HepG2 (cell line): ENCODE data around the gene WDCP. TPM values are rescaled to one million over a fixed set of nuclear protein-coding genes. Genes with fewer than 3 reads are reported as not detected.

ENCODE experiments used
- ATAC-seq: fragments of 200-7000 bp; cut with Tn5 transposase; 3 replicates; pipeline ENCODE4 v1.9.1; 2020; ENCODE audit warnings: mild to moderate bottlenecking, moderate library complexity
- BruUV-seq: library from RNA; stranded (reverse); fragments of 400-500 nt; replicated peaks from 2 replicates; lab custom pipeline; 2021; lab: Mats Ljungman, UMichigan
- CTCF ChIA-PET: fragments of 300-600 bp; formaldehyde crosslinking; extraction: SDS; loops from one replicate; lab custom pipeline; 2021; ENCODE audit warnings: low total read pairs, inconsistent platforms, low intra/inter-chr PET ratio; lab: Yijun Ruan, JAX
- POLR2A ChIA-PET: fragments of 350-600 bp; sonication (Branson Sonifier 250); formaldehyde crosslinking; loops from one replicate; lab custom pipeline; 2020; ENCODE audit warnings: antibody characterized with exemption, inconsistent platforms; lab: Yijun Ruan, JAX
- DNase-seq: peaks from one replicate; pipeline ENCODE4 v3.0.0-alpha.2; 2015; ENCODE audit warnings: low spot score
- FAIRE-seq: peaks from 3 replicates; lab custom pipeline; 2011; peaks lifted over from hg19 to GRCh38; lab: Jason Lieb, UNC
- H2AFZ ChIP-seq: one replicate; pipeline ENCODE4 v1.6.1; 2011; ENCODE audit warnings: low read length, inconsistent platforms
- H3K27ac ChIP-seq: fragments of 300-600 bp; 3 replicates; pipeline ENCODE4 v1.8.0; 2011; ENCODE audit warnings: mixed run types, mild to moderate bottlenecking, mixed read lengths, low read length, inconsistent platforms; ENCODE audit not compliant: insufficient read depth; ENCODE audit errors: extremely low read length
- H3K27me3 ChIP-seq, 2 experiments: fragments of 200-600 bp in 1 of 2; 2 replicates in 1 of 2; 3 replicates in 1 of 2; pipeline versions ENCODE4 v1.6.0 to v1.8.0; 2011; ENCODE audit warnings: low read length in 2 of 2, mild to moderate bottlenecking in 2 of 2, moderate library complexity in 2 of 2, inconsistent platforms in 1 of 2; ENCODE audit not compliant: insufficient read depth in 2 of 2, control insufficient read depth in 1 of 2
- H3K36me3 ChIP-seq, 2 experiments: fragments of 200-600 bp in 1 of 2; replicated peaks in 1 of 2; 2 replicates in 1 of 2; 3 replicates in 1 of 2; pipeline versions ENCODE4 v1.5.1 to v1.8.0; 2011; ENCODE audit warnings: low read length in 2 of 2, inconsistent platforms in 1 of 2; ENCODE audit not compliant: insufficient read depth in 2 of 2, control insufficient read depth in 1 of 2
- H3K4me1 ChIP-seq: 2 replicates; pipeline ENCODE4 v1.5.1; 2012; ENCODE audit warnings: low read length, inconsistent platforms; ENCODE audit not compliant: insufficient read depth
- H3K4me2 ChIP-seq: 2 replicates; pipeline ENCODE4 v1.6.0; 2011; ENCODE audit warnings: low read depth, low read length, inconsistent platforms
- H3K4me3 ChIP-seq, 3 experiments: fragments of 200-600 bp in 1 of 3; sonication (generic), shearing (Covaris generic) in 1 of 3; replicated peaks in 1 of 3; 2 replicates each; pipeline ENCODE4 v1.5.1; 2011 to 2016; ENCODE audit warnings: low read length in 3 of 3, inconsistent platforms in 2 of 3, low read depth in 2 of 3, mild to moderate bottlenecking in 2 of 3, control low read depth in 1 of 3, mixed read lengths in 1 of 3; ENCODE audit not compliant: insufficient read depth in 1 of 3
- H3K79me2 ChIP-seq: one replicate; pipeline ENCODE4 v1.6.1; 2011; ENCODE audit warnings: low read length, inconsistent platforms; ENCODE audit not compliant: insufficient read depth
- H3K9ac ChIP-seq: 2 replicates; pipeline ENCODE4 v1.6.0; 2011; ENCODE audit warnings: mild to moderate bottlenecking, low read depth, low read length, inconsistent platforms; ENCODE audit not compliant: insufficient read depth
- H3K9me3 ChIP-seq: 2 replicates; pipeline ENCODE4 v1.5.1; 2012; ENCODE audit warnings: mild to moderate bottlenecking, low read length
- H4K20me1 ChIP-seq: 2 replicates; pipeline ENCODE4 v1.6.0; 2011; ENCODE audit warnings: inconsistent platforms, mild to moderate bottlenecking, low read length, moderate library complexity; ENCODE audit not compliant: insufficient read depth
- CREBL2 ChIP-seq: sonication (generic); formaldehyde crosslinking; IDR thresholded peaks from 2 replicates; pipeline ENCODE4 v1.8.1; 2023; ENCODE audit warnings: missing genetic modification reagents, mild to moderate bottlenecking, borderline replicate concordance
- GABPB1 ChIP-seq: IDR thresholded peaks from 2 replicates; pipeline ENCODE4 v1.6.1; 2016; ENCODE audit warnings: mild to moderate bottlenecking, missing genetic modification reagents, moderate library complexity, missing compliant biosample characterization
- MEIS2 ChIP-seq: sonication (generic); formaldehyde crosslinking; IDR thresholded peaks from 2 replicates; pipeline ENCODE4 v1.9.0; 2021; ENCODE audit warnings: mild to moderate bottlenecking, missing genetic modification reagents
- MYC ChIP-seq: sonication (generic); formaldehyde crosslinking; IDR thresholded peaks from 2 replicates; pipeline ENCODE4 v1.9.0; 2021; ENCODE audit warnings: missing genetic modification reagents, borderline replicate concordance
- SMC3 ChIP-seq: IDR thresholded peaks from 2 replicates; pipeline ENCODE4 v1.6.1; 2011; ENCODE audit warnings: low read length, improper control_type of control experiment
- ZNF253 ChIP-seq: sonication (generic); formaldehyde crosslinking; IDR thresholded peaks from 2 replicates; pipeline ENCODE4 v1.8.0; 2022; ENCODE audit warnings: mild to moderate bottlenecking, missing genetic modification reagents, borderline replicate concordance
- ZNF292 ChIP-seq: sonication (generic); formaldehyde crosslinking; IDR thresholded peaks from 2 replicates; pipeline ENCODE4 v1.8.1; 2022; ENCODE audit warnings: mild to moderate bottlenecking, low read depth, missing genetic modification reagents, borderline replicate concordance
- ZNF367 ChIP-seq: sonication (generic); formaldehyde crosslinking; IDR thresholded peaks from 2 replicates; pipeline ENCODE4 v1.4.0; 2020; ENCODE audit warnings: missing genetic modification reagents, borderline replicate concordance
- ZNF644 ChIP-seq: IDR thresholded peaks from 2 replicates; pipeline ENCODE4 v1.6.1; 2016; ENCODE audit warnings: low read depth
- WGBS: methylation state at CpG from one replicate; pipeline ENCODE4 v1.1.6; 2017; ENCODE audit warnings: low lambda C conversion rate; 5-methylcytosine and 5-hydroxymethylcytosine counted together
- in situ Hi-C: cut with HindIII; loops from 2 replicates; pipeline ENCODE4 v1.10.0; 2017; ENCODE audit warnings: low pct_unique_long_range_greater_than_20kb; ENCODE audit not compliant: extremely low pct_ligation_motif_present
- intact Hi-C: fragments of 100-400 bp; cut with micrococcal nuclease; formaldehyde crosslinking; loops from one replicate; pipeline ENCODE4 v1.10.0; 2022; ENCODE audit not compliant: unreplicated experiment
- polyA plus RNA-seq, 8 experiments: library from polyadenylated mRNA; depleted of rRNA in 3 of 8; stranded (reverse) in 7 of 8; unstranded in 1 of 8; fragments of >200 nt; fragmentation: Illumina TruSeq in 4 of 8; extraction: Trizol in 4 of 8; gene quantifications; 2 replicates each; pipeline versions ENCODE4 v1.2.1 to v1.2.3, GENCODE V29; 2011 to 2016; ENCODE audit warnings: low read depth in 4 of 8, missing spikeins in 1 of 8, mixed read lengths in 1 of 8; ENCODE audit not compliant: insufficient read depth in 1 of 8
- total RNA-seq, 5 experiments: library from RNA; depleted of rRNA; stranded (reverse); fragments of >200 nt; fragmentation: Illumina TruSeq; extraction: Trizol; gene quantifications; 2 replicates each; pipeline ENCODE4 v1.2.3, GENCODE V29; 2016; ENCODE audit warnings: low read depth in 1 of 5
- TF ChIP-seq, protein P1 (sequence below): sonication (generic); formaldehyde crosslinking; IDR thresholded peaks from 2 replicates; pipeline ENCODE4 v1.4.0; 2020; ENCODE audit warnings: missing genetic modification reagents
- TF ChIP-seq, protein P2 (sequence below): sonication (generic); formaldehyde crosslinking; IDR thresholded peaks from 2 replicates; pipeline ENCODE4 v1.8.1; 2023; ENCODE audit warnings: mild to moderate bottlenecking, missing genetic modification reagents, borderline replicate concordance

WDCP gene
- total and polyA plus RNA-seq, 2 of the 13 experiments (the other 11 are each of a cell fraction or from before 2014, with no cell fraction given): 17.4 to 22.6 TPM

DNA sequence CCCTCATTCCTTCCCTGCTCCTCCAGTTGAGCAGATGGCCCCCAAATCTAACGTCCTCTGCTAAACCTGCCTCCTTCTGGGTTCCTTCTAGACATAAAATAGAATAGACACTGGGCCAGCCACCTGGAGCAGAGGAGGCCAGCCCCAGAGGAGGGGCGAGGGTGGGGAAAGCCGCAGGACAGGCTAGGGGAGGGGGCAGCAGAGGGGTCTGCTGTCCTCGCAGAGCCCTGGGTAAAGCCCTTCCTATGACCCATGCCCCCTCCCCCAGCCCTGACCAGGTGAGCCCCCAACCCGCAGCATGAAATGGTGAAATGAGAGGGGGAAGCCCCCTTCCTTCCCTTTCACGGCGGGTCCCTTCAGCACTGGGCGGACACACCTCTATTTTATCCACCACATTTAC lies 29.5 kb downstream of the WDCP start (continued):
- TF ChIP-seq CREBL2 (CRISPR knock-in tag) (no peak), SMC3 (no peak), ZNF644 (CRISPR knock-in tag) (no peak)
- TF ChIP-seq, protein P1, sequence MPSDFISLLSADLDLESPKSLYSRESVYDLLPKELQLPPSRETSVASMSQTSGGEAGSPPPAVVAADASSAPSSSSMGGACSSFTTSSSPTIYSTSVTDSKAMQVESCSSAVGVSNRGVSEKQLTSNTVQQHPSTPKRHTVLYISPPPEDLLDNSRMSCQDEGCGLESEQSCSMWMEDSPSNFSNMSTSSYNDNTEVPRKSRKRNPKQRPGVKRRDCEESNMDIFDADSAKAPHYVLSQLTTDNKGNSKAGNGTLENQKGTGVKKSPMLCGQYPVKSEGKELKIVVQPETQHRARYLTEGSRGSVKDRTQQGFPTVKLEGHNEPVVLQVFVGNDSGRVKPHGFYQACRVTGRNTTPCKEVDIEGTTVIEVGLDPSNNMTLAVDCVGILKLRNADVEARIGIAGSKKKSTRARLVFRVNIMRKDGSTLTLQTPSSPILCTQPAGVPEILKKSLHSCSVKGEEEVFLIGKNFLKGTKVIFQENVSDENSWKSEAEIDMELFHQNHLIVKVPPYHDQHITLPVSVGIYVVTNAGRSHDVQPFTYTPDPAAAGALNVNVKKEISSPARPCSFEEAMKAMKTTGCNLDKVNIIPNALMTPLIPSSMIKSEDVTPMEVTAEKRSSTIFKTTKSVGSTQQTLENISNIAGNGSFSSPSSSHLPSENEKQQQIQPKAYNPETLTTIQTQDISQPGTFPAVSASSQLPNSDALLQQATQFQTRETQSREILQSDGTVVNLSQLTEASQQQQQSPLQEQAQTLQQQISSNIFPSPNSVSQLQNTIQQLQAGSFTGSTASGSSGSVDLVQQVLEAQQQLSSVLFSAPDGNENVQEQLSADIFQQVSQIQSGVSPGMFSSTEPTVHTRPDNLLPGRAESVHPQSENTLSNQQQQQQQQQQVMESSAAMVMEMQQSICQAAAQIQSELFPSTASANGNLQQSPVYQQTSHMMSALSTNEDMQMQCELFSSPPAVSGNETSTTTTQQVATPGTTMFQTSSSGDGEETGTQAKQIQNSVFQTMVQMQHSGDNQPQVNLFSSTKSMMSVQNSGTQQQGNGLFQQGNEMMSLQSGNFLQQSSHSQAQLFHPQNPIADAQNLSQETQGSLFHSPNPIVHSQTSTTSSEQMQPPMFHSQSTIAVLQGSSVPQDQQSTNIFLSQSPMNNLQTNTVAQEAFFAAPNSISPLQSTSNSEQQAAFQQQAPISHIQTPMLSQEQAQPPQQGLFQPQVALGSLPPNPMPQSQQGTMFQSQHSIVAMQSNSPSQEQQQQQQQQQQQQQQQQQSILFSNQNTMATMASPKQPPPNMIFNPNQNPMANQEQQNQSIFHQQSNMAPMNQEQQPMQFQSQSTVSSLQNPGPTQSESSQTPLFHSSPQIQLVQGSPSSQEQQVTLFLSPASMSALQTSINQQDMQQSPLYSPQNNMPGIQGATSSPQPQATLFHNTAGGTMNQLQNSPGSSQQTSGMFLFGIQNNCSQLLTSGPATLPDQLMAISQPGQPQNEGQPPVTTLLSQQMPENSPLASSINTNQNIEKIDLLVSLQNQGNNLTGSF (CRISPR knock-in tag): no peak

GRCh38 chr2:24016853-24017703 lies 30.1 kb downstream of the WDCP start:
- in situ Hi-C loops: no loop called here
- ChIA-PET CTCF (no interaction called here), POLR2A (interaction anchor here (1.9 to 6.3 kb wide), 9 partner anchors 8 to 91 kb away, joined by 6 to 91 read pairs (median 20); partner anchors contain the start of genes ATAD2B, FKBP1B, SF3B6 and TP53I3)
- 97% methylated on average over 29 of the region's 35 CpGs for WGBS
- H3K4me1 ChIP-seq: peaks cover 54% of the 10 kb centered on the region
- no peaks in the 10 kb centered on the region for H3K79me2 ChIP-seq
- ATAC-seq (no peak), FAIRE-seq (no peak), DNase-seq (no peak)
- H4K20me1 ChIP-seq: no peaks in the 10 kb centered on the region
- no peaks in the 10 kb centered on the region for H3K36me3 ChIP-seq
- H3K4me2 ChIP-seq: 0 out of 2 replicates have a peak overlapping the region, but pooled peaks have one; percentile 89
- H2AFZ ChIP-seq: no peak overlapping the region
- TF ChIP-seq, protein P2, sequence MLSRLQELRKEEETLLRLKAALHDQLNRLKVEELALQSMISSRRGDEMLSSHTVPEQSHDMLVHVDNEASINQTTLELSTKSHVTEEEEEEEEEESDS: no peak
- 0 out of 2 replicates have a peak, but pooled peaks have one; percentile 4 for TF ChIP-seq MYC
- peak; percentile 14; the same call in 1 of the 2 replicates for TF ChIP-seq GABPB1
- TF ChIP-seq ZNF292: no peak
- TF ChIP-seq ZNF253 (CRISPR knock-in tag): peak; percentile 47; the same call in 1 of the 2 replicates
- no peak for TF ChIP-seq ZNF367
- 0 out of 2 replicates have a peak, but pooled peaks have one; percentile 12 for TF ChIP-seq MEIS2 (CRISPR knock-in tag)
- no peak overlapping the region for H3K27ac ChIP-seq
- no peaks in the 10 kb centered on the region for H3K27me3 ChIP-seq
- no peak overlapping the region; a peak in 1 of 6 replicates for H3K4me3 ChIP-seq
- intact Hi-C loops: no loop called here
- H3K9me3 ChIP-seq: no peaks in the 10 kb centered on the region
- peak overlapping the region; percentile 76 for H3K9ac ChIP-seq
- BruUV-seq: no TSS peak
